HEK293 (cell line): ENCODE data around the gene RPS19BP1.

Experiments used
- KLF16 ChIP-seq: fragments of 450-650 bp; formaldehyde crosslinking; IDR thresholded peaks from 2 replicates; pipeline ENCODE4 v1.5.1; 2017; ENCODE audit warnings: missing biosample characterization, missing genetic modification characterization
- REPIN1 ChIP-seq: fragments of 450-650 bp; formaldehyde crosslinking; IDR thresholded peaks from 2 replicates; pipeline ENCODE4 v1.5.1; 2017; ENCODE audit warnings: missing biosample characterization, missing genetic modification characterization, low read depth
- SP3 ChIP-seq: fragments of 450-650 bp; formaldehyde crosslinking; IDR thresholded peaks from 2 replicates; pipeline ENCODE4 v1.5.1; 2016; ENCODE audit warnings: missing biosample characterization, missing genetic modification characterization
- SP7 ChIP-seq: fragments of 450-650 bp; formaldehyde crosslinking; IDR thresholded peaks from 2 replicates; pipeline ENCODE4 v1.5.1; 2016; ENCODE audit warnings: missing biosample characterization, missing genetic modification characterization
- TSHZ1 ChIP-seq: fragments of 450-650 bp; formaldehyde crosslinking; IDR thresholded peaks from 2 replicates; pipeline ENCODE4 v1.5.1; 2016; ENCODE audit warnings: missing biosample characterization, missing genetic modification characterization, borderline replicate concordance
- ZBTB17 ChIP-seq: fragments of 450-650 bp; formaldehyde crosslinking; IDR thresholded peaks from 2 replicates; pipeline ENCODE4 v1.5.1; 2016; ENCODE audit warnings: missing biosample characterization, missing genetic modification characterization
- ZBTB20 ChIP-seq: fragments of 450-650 bp; formaldehyde crosslinking; IDR thresholded peaks from 2 replicates; pipeline ENCODE4 v1.5.1; 2016; ENCODE audit warnings: missing biosample characterization, missing genetic modification characterization
- ZBTB26 ChIP-seq: fragments of 450-650 bp; formaldehyde crosslinking; optimal IDR thresholded peaks from 2 replicates; pipeline ENCODE3; 2016; ENCODE audit warnings: missing biosample characterization, mild to moderate bottlenecking, missing genetic modification characterization
- ZFP37 ChIP-seq: fragments of 450-650 bp; formaldehyde crosslinking; IDR thresholded peaks from 2 replicates; pipeline ENCODE4 v1.5.1; 2016; ENCODE audit warnings: missing biosample characterization, missing genetic modification characterization
- ZFP69B ChIP-seq: fragments of 450-650 bp; formaldehyde crosslinking; IDR thresholded peaks from 2 replicates; pipeline ENCODE4 v1.5.1; 2016; ENCODE audit warnings: missing biosample characterization, missing genetic modification characterization
- ZNF114 ChIP-seq: fragments of 450-650 bp; formaldehyde crosslinking; IDR thresholded peaks from 2 replicates; pipeline ENCODE4 v1.5.0; 2017; ENCODE audit warnings: missing biosample characterization, missing genetic modification characterization
- ZNF121 ChIP-seq: fragments of 450-650 bp; formaldehyde crosslinking; IDR thresholded peaks from 2 replicates; pipeline ENCODE4 v1.5.1; 2016; ENCODE audit warnings: missing biosample characterization, missing genetic modification characterization
- ZNF133 ChIP-seq: fragments of 450-650 bp; formaldehyde crosslinking; IDR thresholded peaks from 2 replicates; pipeline ENCODE4 v1.5.1; 2016; ENCODE audit warnings: missing biosample characterization, missing genetic modification characterization
- ZNF140 ChIP-seq: fragments of 450-650 bp; formaldehyde crosslinking; IDR thresholded peaks from 2 replicates; pipeline ENCODE4 v1.5.1; 2016; ENCODE audit warnings: missing biosample characterization, missing genetic modification characterization
- ZNF157 ChIP-seq: fragments of 450-650 bp; formaldehyde crosslinking; IDR thresholded peaks from 2 replicates; pipeline ENCODE4 v1.5.1; 2016; ENCODE audit warnings: missing biosample characterization, missing genetic modification characterization
- ZNF19 ChIP-seq: fragments of 450-650 bp; formaldehyde crosslinking; IDR thresholded peaks from 2 replicates; pipeline ENCODE4; 2016; ENCODE audit warnings: missing biosample characterization, missing genetic modification characterization, low read depth
- ZNF24 ChIP-seq: fragments of 450-650 bp; formaldehyde crosslinking; IDR thresholded peaks from 2 replicates; pipeline ENCODE4 v1.5.1; 2016; ENCODE audit warnings: missing biosample characterization, missing genetic modification characterization
- ZNF274 ChIP-seq, 2 experiments: fragments of 200-500 bp in 1 of 2; fragments of 450-650 bp in 1 of 2; sonication (Bioruptor generic) in 1 of 2; formaldehyde crosslinking in 1 of 2; IDR thresholded peaks; 2 replicates each; pipeline versions ENCODE4 v1.5.1 to v1.6.1; 2014 to 2016; ENCODE audit warnings: borderline replicate concordance in 1 of 2, inconsistent platforms in 1 of 2, low read length in 1 of 2, missing biosample characterization in 1 of 2, missing genetic modification characterization in 1 of 2
- ZNF292 ChIP-seq: fragments of 450-650 bp; formaldehyde crosslinking; IDR thresholded peaks from 2 replicates; pipeline ENCODE4 v1.5.1; 2016; ENCODE audit warnings: low read depth, missing biosample characterization, missing genetic modification characterization, borderline replicate concordance
- ZNF433 ChIP-seq: fragments of 450-650 bp; formaldehyde crosslinking; IDR thresholded peaks from 2 replicates; pipeline ENCODE4 v1.5.1; 2016; ENCODE audit warnings: missing biosample characterization, missing genetic modification characterization, low read depth
- ZNF510 ChIP-seq: fragments of 450-650 bp; formaldehyde crosslinking; IDR thresholded peaks from 2 replicates; pipeline ENCODE4 v1.5.1; 2018; ENCODE audit warnings: mild to moderate bottlenecking, missing genetic modification characterization, missing biosample characterization; ENCODE audit not compliant: insufficient replicate concordance
- ZNF530 ChIP-seq: fragments of 450-650 bp; formaldehyde crosslinking; IDR thresholded peaks from 2 replicates; pipeline ENCODE4 v1.5.1; 2016; ENCODE audit warnings: low read depth, missing biosample characterization, missing genetic modification characterization
- ZNF629 ChIP-seq: fragments of 450-650 bp; formaldehyde crosslinking; IDR thresholded peaks from 2 replicates; pipeline ENCODE4 v1.5.1; 2017; ENCODE audit warnings: missing biosample characterization, missing genetic modification characterization
- ZNF645 ChIP-seq: fragments of 450-650 bp; formaldehyde crosslinking; IDR thresholded peaks from 2 replicates; pipeline ENCODE4; 2016; ENCODE audit warnings: missing biosample characterization, missing genetic modification characterization
- ZNF658 ChIP-seq: fragments of 450-650 bp; formaldehyde crosslinking; IDR thresholded peaks from 2 replicates; pipeline ENCODE4; 2016; ENCODE audit warnings: missing biosample characterization, missing genetic modification characterization
- ZNF660 ChIP-seq: fragments of 450-650 bp; IDR thresholded peaks from 2 replicates; pipeline ENCODE4 v1.5.1; 2018; ENCODE audit warnings: missing biosample characterization, mild to moderate bottlenecking, missing genetic modification characterization
- ZNF664 ChIP-seq: fragments of 450-650 bp; formaldehyde crosslinking; IDR thresholded peaks from 2 replicates; pipeline ENCODE4 v1.5.1; 2016; ENCODE audit warnings: missing biosample characterization, missing genetic modification characterization
- ZSCAN16 ChIP-seq: fragments of 450-650 bp; formaldehyde crosslinking; IDR thresholded peaks from 2 replicates; pipeline ENCODE4 v1.5.1; 2016; ENCODE audit warnings: missing biosample characterization, missing genetic modification characterization
- ZSCAN18 ChIP-seq: fragments of 450-650 bp; formaldehyde crosslinking; IDR thresholded peaks from 2 replicates; pipeline ENCODE4 v1.5.1; 2016; ENCODE audit warnings: missing biosample characterization, missing genetic modification characterization
- ZSCAN23 ChIP-seq: fragments of 450-650 bp; formaldehyde crosslinking; IDR thresholded peaks from 2 replicates; pipeline ENCODE4 v1.5.1; 2016; ENCODE audit warnings: missing biosample characterization, missing genetic modification characterization

RPS19BP1 gene

GRCh38 chr22:39520226-39521105 lies 12.1 kb downstream of the RPS19BP1 start, which contains the start of gene ATF4 (continued):
- TF ChIP-seq ZNF664 (tag by site-specific recombination) = peak; percentile 65; the same call in 1 of the 2 replicates
- TF ChIP-seq ZNF292 (tag by site-specific recombination) = no peak
- TF ChIP-seq ZFP69B (tag by site-specific recombination) = peak; percentile 82
- peak; percentile 76; the same call in 1 of the 2 replicates for TF ChIP-seq ZNF660 (tag by site-specific recombination)
- TF ChIP-seq ZSCAN16 (tag by site-specific recombination) = no peak
- TF ChIP-seq ZSCAN23 (tag by site-specific recombination) = peak; percentile 89
- no peak; the same call in 1 of the 2 replicates for TF ChIP-seq ZNF645 (tag by site-specific recombination)
- peak; percentile 99; the same call in 1 of the 2 replicates for TF ChIP-seq KLF16 (tag by site-specific recombination)
- no peak for TF ChIP-seq ZNF140 (tag by site-specific recombination)
- no peak for TF ChIP-seq ZNF510 (tag by site-specific recombination)
- peak; percentile 32; the same call in 1 of the 2 replicates for TF ChIP-seq ZNF157
- TF ChIP-seq REPIN1 (tag by site-specific recombination) = 0 out of 2 replicates have a peak, but pooled peaks have one; percentile 82
- peak; percentile 61 for TF ChIP-seq ZBTB26
- TF ChIP-seq ZNF114 = peak; percentile 100
- no peak for TF ChIP-seq ZNF274 (IDR thresholded peaks at IDR 0.05; ENCODE audit: low read length)
- no peak for TF ChIP-seq ZNF274 (tag by site-specific recombination; IDR thresholded peaks at IDR 0.05; ENCODE audit: borderline replicate concordance)
- peak; percentile 8; the same call in 1 of the 2 replicates for TF ChIP-seq ZBTB20
- TF ChIP-seq ZNF24 (tag by site-specific recombination) = peak; percentile 91
- TF ChIP-seq ZNF530 = no peak
- TF ChIP-seq ZNF121 = peak; percentile 60; the same call in 1 of the 2 replicates
- no peak for TF ChIP-seq ZNF433
- 0 out of 2 replicates have a peak, but pooled peaks have one; percentile 13 for TF ChIP-seq ZNF658 (tag by site-specific recombination)
- TF ChIP-seq ZFP37 (tag by site-specific recombination) = peak; percentile 99
- TF ChIP-seq SP3 (tag by site-specific recombination) = peak; percentile 99
- peak; percentile 87 for TF ChIP-seq ZBTB17 (tag by site-specific recombination)
- TF ChIP-seq ZNF133 = no peak
- peak; percentile 86; the same call in 1 of the 2 replicates for TF ChIP-seq ZSCAN18
- TF ChIP-seq ZNF629 (tag by site-specific recombination) = peak; percentile 85
- 0 out of 2 replicates have a peak, but pooled peaks have one; percentile 37 for TF ChIP-seq ZNF19
- TF ChIP-seq SP7 = peak; percentile 94
- peak; percentile 81 for TF ChIP-seq TSHZ1 (tag by site-specific recombination)
